ENCODE measurements around the gene CBL. TPM values are rescaled to one million over a fixed set of nuclear protein-coding genes. Genes with fewer than 3 reads are reported as not detected.

Gene CBL
- total RNA-seq, 1 donor from 2014 or later, result 39.0 TPM

GRCh38 chr11:119249671-119250010 lies 43.5 kb downstream of the CBL start:
- TF ChIP-seq, protein P1, sequence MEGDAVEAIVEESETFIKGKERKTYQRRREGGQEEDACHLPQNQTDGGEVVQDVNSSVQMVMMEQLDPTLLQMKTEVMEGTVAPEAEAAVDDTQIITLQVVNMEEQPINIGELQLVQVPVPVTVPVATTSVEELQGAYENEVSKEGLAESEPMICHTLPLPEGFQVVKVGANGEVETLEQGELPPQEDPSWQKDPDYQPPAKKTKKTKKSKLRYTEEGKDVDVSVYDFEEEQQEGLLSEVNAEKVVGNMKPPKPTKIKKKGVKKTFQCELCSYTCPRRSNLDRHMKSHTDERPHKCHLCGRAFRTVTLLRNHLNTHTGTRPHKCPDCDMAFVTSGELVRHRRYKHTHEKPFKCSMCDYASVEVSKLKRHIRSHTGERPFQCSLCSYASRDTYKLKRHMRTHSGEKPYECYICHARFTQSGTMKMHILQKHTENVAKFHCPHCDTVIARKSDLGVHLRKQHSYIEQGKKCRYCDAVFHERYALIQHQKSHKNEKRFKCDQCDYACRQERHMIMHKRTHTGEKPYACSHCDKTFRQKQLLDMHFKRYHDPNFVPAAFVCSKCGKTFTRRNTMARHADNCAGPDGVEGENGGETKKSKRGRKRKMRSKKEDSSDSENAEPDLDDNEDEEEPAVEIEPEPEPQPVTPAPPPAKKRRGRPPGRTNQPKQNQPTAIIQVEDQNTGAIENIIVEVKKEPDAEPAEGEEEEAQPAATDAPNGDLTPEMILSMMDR (IDR thresholded peaks at IDR 0.05), result no peak
- intact Hi-C loops (cut with DNase I), result no loop called here
- DNase-seq (no peak), ATAC-seq (no peak)
- Histone ChIP-seq H3K4me3 (no peak overlapping the region), H3K36me3 (peaks cover 6% of the 10 kb centered on the region), H3K27me3 (ENCODE audit: low read depth) (no peaks in the 10 kb centered on the region), H3K27ac (no peak overlapping the region), H3K4me1 (no peaks in the 10 kb centered on the region), H3K9me3 (no peaks in the 10 kb centered on the region)

- H3K27ac ChIP-seq, result no peak overlapping the region
- intact Hi-C loops (cut with DNase I), result no loop called here
- H3K4me1 ChIP-seq, result no peaks in the 10 kb centered on the region
- TF ChIP-seq, protein P1 (IDR thresholded peaks at IDR 0.05), result no peak
- peaks cover 7% of the 10 kb centered on the region for H3K36me3 ChIP-seq
- H3K9me3 ChIP-seq, result no peaks in the 10 kb centered on the region
- ATAC-seq, result no peak
- H3K27me3 ChIP-seq (ENCODE audit: low read depth), result no peaks in the 10 kb centered on the region
- no peak for DNase-seq
- H3K4me3 ChIP-seq, result no peak overlapping the region
Measured at GRCh38 chr11:119251114-119251513, 45.0 kb downstream of the CBL start.

DNA sequence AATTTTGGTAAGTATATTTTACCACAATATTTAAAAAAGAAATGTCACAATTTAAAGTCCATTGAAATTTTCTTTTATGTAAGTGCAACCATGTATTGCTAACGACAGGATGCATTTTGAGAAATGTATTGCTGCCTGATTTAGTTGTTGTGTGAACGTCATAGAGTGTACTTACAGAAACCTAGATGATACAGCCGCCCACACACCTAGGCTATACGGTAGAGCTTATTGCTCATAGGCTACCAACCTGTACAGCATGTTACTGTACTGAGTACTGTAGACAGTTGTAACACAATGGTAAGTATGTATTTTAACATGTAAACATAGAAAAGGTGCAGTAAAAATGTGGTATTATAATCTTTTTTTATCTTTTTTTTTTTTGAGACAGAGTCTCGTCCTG lies 48.1 kb downstream of the CBL start:
- Histone ChIP-seq H3K27me3 (ENCODE audit: low read depth) (no peaks in the 10 kb centered on the region), H3K4me1 (no peaks in the 10 kb centered on the region), H3K36me3 (peaks cover 7% of the 10 kb centered on the region), H3K27ac (no peak overlapping the region), H3K9me3 (no peaks in the 10 kb centered on the region), H3K4me3 (no peak overlapping the region)
- intact Hi-C loops (cut with DNase I), result no loop called here
- no peak for ATAC-seq
- TF ChIP-seq, protein P1 (IDR thresholded peaks at IDR 0.05), result no peak
- DNase-seq, result no peak

- H3K4me1 ChIP-seq, result peaks cover 14% of the 10 kb centered on the region
- H3K4me3 ChIP-seq, result no peak overlapping the region
- DNase-seq (no peak), ATAC-seq (no peak)
- peaks cover 4% of the 10 kb centered on the region for H3K36me3 ChIP-seq
- no peak overlapping the region for H3K27ac ChIP-seq
- intact Hi-C loops (cut with DNase I), result no loop called here
- H3K9me3 ChIP-seq, result no peaks in the 10 kb centered on the region
- H3K27me3 ChIP-seq (ENCODE audit: low read depth), result no peaks in the 10 kb centered on the region
- TF ChIP-seq, protein P1 (IDR thresholded peaks at IDR 0.05), result no peak
Measured at GRCh38 chr11:119258180-119258579, 52.0 kb downstream of the CBL start.

- ATAC-seq (no peak), DNase-seq (no peak)
- TF ChIP-seq, protein P1 (IDR thresholded peaks at IDR 0.05), result no peak
- H3K4me3 ChIP-seq, result no peak overlapping the region
- no peaks in the 10 kb centered on the region for H3K27me3 ChIP-seq (ENCODE audit: low read depth)
- peaks cover 4% of the 10 kb centered on the region for H3K36me3 ChIP-seq
- H3K4me1 ChIP-seq, result peaks cover 18% of the 10 kb centered on the region
- intact Hi-C loops (cut with DNase I), result no loop called here
- no peak overlapping the region for H3K27ac ChIP-seq
- no peaks in the 10 kb centered on the region for H3K9me3 ChIP-seq
Measured at GRCh38 chr11:119258983-119259382, 52.8 kb downstream of the CBL start.
